ENCODE measurements around the gene PARD3.
"Not testable (repeated sequence)": the region's sequence is repeated elsewhere in the genome, so short reads cannot be mapped to it uniquely, and the experiment has no call there.

Gene PARD3

GRCh38 chr10:34067741-34068140 lies 747.4 kb downstream of the PARD3 start:
- H3K9me3 ChIP-seq (ENCODE audit: low read length), result not testable (repeated sequence)

GRCh38 chr10:34063592-34063991 lies 751.5 kb downstream of the PARD3 start:
- Histone ChIP-seq H3K4me1 (ENCODE audit: insufficient read depth, low read length) (peaks cover 4% of the 10 kb centered on the region), H3K27me3 (ENCODE audit: control insufficient read depth in 1 of 2, insufficient read depth in 2 of 2, low read length in 2 of 2) (no peaks in the 10 kb centered on the region), H3K9me3 (ENCODE audit: low read length) (no peaks in the 10 kb centered on the region), H3K27ac (ENCODE audit: low read depth, low read length) (no peak overlapping the region), H3K4me3 (ENCODE audit: low read depth in 1 of 2, low read length in 2 of 2) (no peak overlapping the region), H3K9ac (ENCODE audit: low read length) (no peak overlapping the region), H3K36me3 (ENCODE audit: insufficient read depth, low read length) (no peaks in the 10 kb centered on the region)

More at GRCh38 chr10:34067741-34068140, 747.4 kb downstream of the PARD3 start:
- not testable (repeated sequence) for H3K9ac ChIP-seq (ENCODE audit: low read length); H3K27me3 ChIP-seq (ENCODE audit: control insufficient read depth in 1 of 2, insufficient read depth in 2 of 2, low read length in 2 of 2); H3K4me3 ChIP-seq (ENCODE audit: low read depth in 1 of 2, low read length in 2 of 2); H3K27ac ChIP-seq (ENCODE audit: low read depth, low read length); H3K36me3 ChIP-seq (ENCODE audit: insufficient read depth, low read length); H3K4me1 ChIP-seq (ENCODE audit: insufficient read depth, low read length)

DNA sequence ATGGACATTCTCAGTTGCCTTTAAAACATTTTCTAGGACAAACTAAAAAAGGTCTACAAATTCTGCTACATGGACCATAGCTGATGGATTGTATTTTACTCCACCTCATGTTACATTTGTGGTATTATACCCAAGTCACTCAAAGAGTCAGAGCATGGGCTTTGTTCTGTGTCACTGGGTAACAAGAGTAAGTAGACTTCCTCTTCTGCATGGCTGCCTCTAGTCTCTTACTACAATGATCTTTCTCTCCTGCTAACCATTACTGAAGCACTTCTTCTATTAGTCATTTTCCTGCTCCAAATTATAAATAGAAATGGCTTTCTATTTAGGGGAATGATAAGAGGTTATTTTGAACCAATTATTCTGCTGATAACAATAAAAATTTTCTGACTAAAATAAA lies 753.3 kb downstream of the PARD3 start:
- Histone ChIP-seq H3K4me1 (ENCODE audit: insufficient read depth, low read length) (peaks cover 11% of the 10 kb centered on the region), H3K27me3 (ENCODE audit: control insufficient read depth in 1 of 2, insufficient read depth in 2 of 2, low read length in 2 of 2) (no peaks in the 10 kb centered on the region), H3K36me3 (ENCODE audit: insufficient read depth, low read length) (no peaks in the 10 kb centered on the region), H3K27ac (ENCODE audit: low read depth, low read length) (no peak overlapping the region), H3K4me3 (ENCODE audit: low read depth in 1 of 2, low read length in 2 of 2) (no peak overlapping the region), H3K9ac (ENCODE audit: low read length) (no peak overlapping the region), H3K9me3 (ENCODE audit: low read length) (no peaks in the 10 kb centered on the region)

Data from muscle layer of colon (tissue), 2 donors.